ENCODE data around the gene RGMB. TPM values are rescaled to one million over a fixed set of nuclear protein-coding genes. Genes with fewer than 3 reads are reported as not detected.
A peak's percentile ranks its signal among the peaks of the same experiment; 100 is the strongest.

RGMB gene
- total RNA-seq, 2 experiments from 2014 or later = 0.13 to 0.16 TPM

DNA sequence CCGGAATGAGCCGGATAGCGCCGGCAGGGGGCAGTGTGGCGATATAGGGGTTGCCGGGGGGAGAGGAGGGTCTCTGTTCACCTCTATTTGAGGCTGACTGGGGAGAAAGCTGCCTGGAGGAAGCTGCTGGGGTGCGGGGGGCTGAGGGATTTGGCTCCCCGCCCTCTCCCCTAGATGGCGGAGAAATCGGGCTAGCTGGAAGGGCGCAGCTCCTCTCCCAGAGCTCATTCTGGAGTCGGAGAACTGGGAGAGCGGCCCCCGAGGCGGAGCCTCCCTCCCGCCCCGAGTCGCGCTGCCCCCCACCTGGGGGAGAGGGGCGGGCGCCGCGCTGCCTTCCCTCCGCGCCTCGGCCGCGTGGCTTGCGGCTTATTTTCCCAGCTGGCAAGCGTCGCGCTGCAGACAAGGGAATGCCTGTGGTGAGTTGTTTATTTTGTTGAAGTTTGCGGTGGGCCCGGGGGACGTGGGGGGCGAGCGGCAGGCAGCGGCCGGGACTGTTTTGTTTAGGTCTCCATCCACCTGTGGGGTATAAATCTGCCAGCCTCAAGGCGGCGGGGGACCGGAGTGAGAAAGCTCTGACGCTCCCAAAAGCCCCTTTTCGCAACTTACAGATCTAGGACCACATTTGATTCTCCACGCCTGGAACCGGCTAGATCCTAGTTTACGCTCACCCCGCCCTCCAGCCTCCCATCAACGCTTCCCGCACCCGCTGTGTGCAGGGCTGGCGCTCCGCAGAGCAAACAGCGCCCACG, 4.1 kb upstream of the RGMB start:
- Mint-ChIP-seq H3K36me3 (ENCODE audit: low read depth) (no peaks in the 10 kb centered on the region), H3K9me3 (ENCODE audit: insufficient read depth) (no peaks in the 10 kb centered on the region), H3K27ac (no peak overlapping the region), H3K27me3 (ENCODE audit: low read depth) (peaks cover 59% of the 10 kb centered on the region), H3K4me1 (ENCODE audit: low read depth) (peaks cover 41% of the 10 kb centered on the region), H3K4me3 (peak overlapping the region; percentile 84)
- ChIA-PET CTCF (interaction anchor here (0.8 to 7.1 kb wide), 25 partner anchors 8 to 294 kb away, joined by 3 to 71 read pairs (median 4); no protein-coding TSS in a partner anchor), POLR2A (interaction anchor here (0.6 kb wide), 1 partner anchor 925 kb away, joined by 3 read pairs; no protein-coding TSS in a partner anchor)
- peak; percentile 52 for DNase-seq
- ATAC-seq = no peak

DNA sequence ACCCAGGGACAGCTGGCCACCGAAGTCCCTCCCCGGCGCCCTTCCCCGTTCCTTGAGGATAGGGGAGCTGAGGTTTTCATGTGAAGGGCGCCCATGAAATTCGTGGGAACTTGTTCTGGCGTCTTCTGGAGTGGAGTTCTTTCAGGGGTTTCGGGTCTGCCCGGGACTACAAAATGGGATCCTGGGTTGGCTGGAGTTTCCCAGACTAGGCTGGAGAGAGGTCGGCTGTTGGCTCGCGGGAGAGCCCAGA, 3.6 kb upstream of the RGMB start:
- DNase-seq = no peak
- H3K27ac Mint-ChIP-seq = no peak overlapping the region
- no peaks in the 10 kb centered on the region for H3K9me3 Mint-ChIP-seq (ENCODE audit: insufficient read depth)
- no peak for ATAC-seq
- H3K36me3 Mint-ChIP-seq (ENCODE audit: low read depth) = no peaks in the 10 kb centered on the region
- H3K27me3 Mint-ChIP-seq (ENCODE audit: low read depth) = peaks cover 61% of the 10 kb centered on the region
- peak overlapping the region; percentile 84 for H3K4me3 Mint-ChIP-seq
- POLR2A ChIA-PET = no interaction called here
- H3K4me1 Mint-ChIP-seq (ENCODE audit: low read depth) = peaks cover 46% of the 10 kb centered on the region
- CTCF ChIA-PET = interaction anchor here (0.8 to 7.1 kb wide), 16 partner anchors 7 to 1539 kb away, joined by 3 to 71 read pairs (median 6); no protein-coding TSS in a partner anchor

DNA sequence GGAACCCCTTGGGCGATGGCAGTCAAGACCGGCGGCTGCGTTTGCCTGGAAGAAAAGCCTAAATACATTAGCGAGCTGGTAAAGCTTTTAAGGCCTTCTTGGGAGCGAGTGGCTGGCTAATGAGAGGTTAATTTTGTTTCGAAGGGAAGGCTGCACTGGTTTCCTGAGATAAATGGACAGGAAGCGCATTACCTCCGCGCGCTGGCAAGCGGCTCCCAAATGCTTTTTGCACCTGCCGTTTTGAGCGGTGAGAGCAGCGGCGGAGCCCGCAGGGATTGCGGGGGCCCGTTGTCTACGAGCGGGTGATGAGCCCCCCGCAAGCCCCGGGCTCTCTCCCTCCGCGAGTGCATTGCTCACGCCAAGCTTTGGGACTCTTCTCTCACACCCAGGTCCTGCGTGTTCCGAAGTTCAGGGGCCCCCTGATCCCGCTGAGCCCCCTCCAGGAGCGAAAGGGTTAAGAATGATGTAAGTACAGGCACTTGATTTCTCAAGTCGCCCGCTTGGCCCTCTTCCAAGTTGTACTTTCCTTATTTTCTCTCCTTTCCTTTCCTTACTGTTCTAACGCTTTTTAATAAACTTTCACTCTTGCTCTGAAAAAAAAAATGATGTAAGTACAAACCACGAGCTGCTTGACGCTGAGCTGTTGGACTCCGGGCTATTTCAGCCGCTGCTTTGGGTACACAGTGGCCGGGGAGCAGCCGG, 3.1 kb upstream of the RGMB start:
- ATAC-seq (no peak), DNase-seq (no peak)
- H3K27ac Mint-ChIP-seq = no peak overlapping the region
- H3K4me1 Mint-ChIP-seq (ENCODE audit: low read depth) = peaks cover 49% of the 10 kb centered on the region
- ChIA-PET POLR2A (no interaction called here), CTCF (interaction anchor here (0.8 to 7.1 kb wide), 19 partner anchors 13 to 1540 kb away, joined by 3 to 71 read pairs (median 4); no protein-coding TSS in a partner anchor)
- peaks cover 65% of the 10 kb centered on the region for H3K27me3 Mint-ChIP-seq (ENCODE audit: low read depth)
- peak overlapping the region; percentile 84 for H3K4me3 Mint-ChIP-seq
- H3K9me3 Mint-ChIP-seq (ENCODE audit: insufficient read depth) = no peaks in the 10 kb centered on the region
- no peaks in the 10 kb centered on the region for H3K36me3 Mint-ChIP-seq (ENCODE audit: low read depth)

DNA sequence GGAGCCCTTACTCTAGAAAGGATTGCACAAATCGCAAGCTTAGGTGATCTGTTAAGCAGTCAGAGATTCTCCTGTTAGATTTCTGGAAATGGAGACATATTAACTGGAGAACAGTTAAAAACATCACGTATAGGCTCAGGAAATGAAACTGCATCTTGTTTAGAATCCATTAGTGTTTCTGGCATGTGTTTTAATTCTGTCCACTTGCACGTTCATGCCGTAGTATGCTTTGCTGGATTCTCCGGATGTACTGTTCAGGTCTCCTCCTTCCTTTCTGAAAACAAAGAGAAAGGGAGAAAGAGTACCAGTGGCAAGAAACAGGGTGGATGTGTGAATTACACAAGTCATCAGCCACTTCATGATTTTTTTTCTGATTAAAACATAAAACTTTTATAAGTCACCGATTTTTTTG, 2.5 kb upstream of the RGMB start:
- Mint-ChIP-seq H3K4me1 (ENCODE audit: low read depth) (peaks cover 49% of the 10 kb centered on the region), H3K36me3 (ENCODE audit: low read depth) (no peaks in the 10 kb centered on the region), H3K9me3 (ENCODE audit: insufficient read depth) (no peaks in the 10 kb centered on the region), H3K4me3 (peak overlapping the region; percentile 84), H3K27me3 (ENCODE audit: low read depth) (peaks cover 71% of the 10 kb centered on the region), H3K27ac (no peak overlapping the region)
- CTCF ChIA-PET = interaction anchor here (0.8 to 7.1 kb wide), 16 partner anchors 13 to 1540 kb away, joined by 3 to 71 read pairs (median 3); no protein-coding TSS in a partner anchor
- POLR2A ChIA-PET = no interaction called here
- DNase-seq (no peak), ATAC-seq (no peak)

DNA sequence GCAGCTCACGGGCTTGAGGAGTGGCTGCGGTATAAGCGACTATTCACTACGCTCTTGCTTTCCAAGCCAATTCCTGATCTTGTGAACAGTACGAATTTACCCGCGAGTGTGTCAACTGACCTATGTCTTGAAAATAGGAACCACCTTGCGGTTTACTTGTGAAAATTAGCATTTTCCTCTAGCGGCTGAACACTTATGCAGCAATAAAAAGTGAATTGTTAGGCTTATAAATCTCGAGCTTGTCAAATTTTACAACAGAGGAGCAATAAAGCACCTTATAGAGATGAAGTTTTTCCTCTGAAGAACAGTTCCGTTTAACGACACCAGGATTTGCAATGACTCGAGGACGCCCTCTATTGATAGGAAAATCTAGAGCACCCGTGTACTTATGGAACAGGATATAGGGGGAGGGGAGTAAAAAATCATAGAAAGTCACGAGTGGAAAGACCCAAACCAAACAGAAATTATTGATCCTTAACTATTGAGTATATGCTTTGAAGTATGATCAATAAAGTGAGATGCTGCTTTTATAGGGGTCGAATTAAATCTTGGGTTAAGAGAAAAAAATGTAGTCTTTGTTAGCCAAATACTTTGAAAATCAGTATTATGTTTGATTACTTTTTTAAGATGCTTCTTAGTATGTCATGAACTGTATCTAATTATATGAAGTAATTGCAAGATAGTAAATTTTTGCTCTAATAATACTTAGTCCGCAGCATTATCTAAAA, 1.9 kb upstream of the RGMB start:
- ChIA-PET POLR2A (no interaction called here), CTCF (interaction anchor here (0.8 to 7.1 kb wide), 19 partner anchors 12 to 1541 kb away, joined by 3 to 71 read pairs (median 3); no protein-coding TSS in a partner anchor)
- no peaks in the 10 kb centered on the region for H3K36me3 Mint-ChIP-seq (ENCODE audit: low read depth)
- H3K4me3 Mint-ChIP-seq = peak overlapping the region; percentile 84
- peaks cover 72% of the 10 kb centered on the region for H3K27me3 Mint-ChIP-seq (ENCODE audit: low read depth)
- H3K4me1 Mint-ChIP-seq (ENCODE audit: low read depth) = peaks cover 49% of the 10 kb centered on the region
- no peaks in the 10 kb centered on the region for H3K9me3 Mint-ChIP-seq (ENCODE audit: insufficient read depth)
- DNase-seq = peak; percentile 74
- no peak for ATAC-seq
- no peak overlapping the region for H3K27ac Mint-ChIP-seq

DNA sequence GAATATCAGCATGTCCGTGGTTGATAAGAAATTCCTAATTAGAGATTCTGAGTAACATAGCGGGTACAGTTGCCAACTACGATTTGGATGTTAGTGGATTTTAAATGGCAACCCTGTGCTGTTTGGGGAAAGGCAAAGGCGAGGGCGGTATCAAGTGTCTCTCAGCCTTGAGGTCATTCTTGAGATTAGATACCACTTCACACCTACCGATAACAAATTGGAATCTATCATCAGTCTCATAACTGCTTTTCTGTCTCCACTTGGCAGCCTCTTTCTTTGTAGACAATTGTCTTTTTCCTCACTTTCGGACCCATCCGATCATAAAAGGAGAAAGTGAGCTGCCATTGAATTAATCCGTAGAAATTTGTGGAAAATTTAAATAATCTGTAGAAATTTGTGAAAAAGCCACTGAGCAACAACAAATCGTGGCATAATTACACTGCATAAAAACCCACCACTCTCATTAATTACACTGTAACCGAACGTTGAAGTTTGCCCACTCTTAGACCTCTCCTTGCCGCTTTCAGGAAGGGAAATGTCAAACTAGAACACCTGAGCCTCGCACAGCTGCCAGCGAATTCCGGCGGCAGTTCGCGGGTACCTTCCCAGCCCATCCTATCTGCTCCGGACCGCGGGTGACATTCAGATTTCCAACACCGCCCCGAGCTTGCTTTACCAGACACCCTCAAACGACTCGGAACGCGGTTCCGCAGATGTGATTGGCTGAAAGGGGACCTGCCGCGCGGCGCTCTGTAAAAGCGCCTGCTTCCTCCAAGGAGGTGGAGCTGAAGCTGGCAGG, 849 bp upstream of the RGMB start:
- Mint-ChIP-seq H3K9me3 (ENCODE audit: insufficient read depth) (no peaks in the 10 kb centered on the region), H3K4me1 (ENCODE audit: low read depth) (peaks cover 49% of the 10 kb centered on the region), H3K36me3 (ENCODE audit: low read depth) (no peaks in the 10 kb centered on the region), H3K4me3 (peak overlapping the region; percentile 80), H3K27me3 (ENCODE audit: low read depth) (peaks cover 70% of the 10 kb centered on the region), H3K27ac (no peak overlapping the region)
- peak; percentile 44 for DNase-seq
- CTCF ChIA-PET = interaction anchor here (0.7 to 7.1 kb wide), 9 partner anchors 11 to 1542 kb away, joined by 3 to 71 read pairs (median 3); no protein-coding TSS in a partner anchor
- peak; percentile 13 for ATAC-seq
- POLR2A ChIA-PET = no interaction called here

DNA sequence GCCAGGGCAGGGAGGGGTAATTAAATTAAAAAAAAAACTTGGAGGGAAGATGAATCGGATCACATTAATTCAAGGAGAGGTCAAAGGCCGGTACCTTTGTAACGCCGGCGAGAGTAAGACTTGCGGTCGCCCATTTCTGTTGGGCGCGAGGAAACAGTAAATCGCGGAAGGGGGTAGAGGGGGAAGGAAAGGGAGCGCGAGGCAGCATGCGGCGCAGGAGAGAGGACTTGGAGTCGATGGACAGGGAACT, 324 bp upstream of the RGMB start:
- Mint-ChIP-seq H3K4me3 (peak overlapping the region; percentile 80), H3K27ac (no peak overlapping the region), H3K9me3 (ENCODE audit: insufficient read depth) (no peaks in the 10 kb centered on the region), H3K4me1 (ENCODE audit: low read depth) (peaks cover 49% of the 10 kb centered on the region), H3K27me3 (ENCODE audit: low read depth) (peaks cover 67% of the 10 kb centered on the region), H3K36me3 (ENCODE audit: low read depth) (no peaks in the 10 kb centered on the region)
- DNase-seq (no peak), ATAC-seq (no peak)
- ChIA-PET CTCF (interaction anchor here (1.0 to 7.1 kb wide), 2 partner anchors 21 to 26 kb away, joined by 3 to 71 read pairs; no protein-coding TSS in a partner anchor), POLR2A (no interaction called here)

DNA sequence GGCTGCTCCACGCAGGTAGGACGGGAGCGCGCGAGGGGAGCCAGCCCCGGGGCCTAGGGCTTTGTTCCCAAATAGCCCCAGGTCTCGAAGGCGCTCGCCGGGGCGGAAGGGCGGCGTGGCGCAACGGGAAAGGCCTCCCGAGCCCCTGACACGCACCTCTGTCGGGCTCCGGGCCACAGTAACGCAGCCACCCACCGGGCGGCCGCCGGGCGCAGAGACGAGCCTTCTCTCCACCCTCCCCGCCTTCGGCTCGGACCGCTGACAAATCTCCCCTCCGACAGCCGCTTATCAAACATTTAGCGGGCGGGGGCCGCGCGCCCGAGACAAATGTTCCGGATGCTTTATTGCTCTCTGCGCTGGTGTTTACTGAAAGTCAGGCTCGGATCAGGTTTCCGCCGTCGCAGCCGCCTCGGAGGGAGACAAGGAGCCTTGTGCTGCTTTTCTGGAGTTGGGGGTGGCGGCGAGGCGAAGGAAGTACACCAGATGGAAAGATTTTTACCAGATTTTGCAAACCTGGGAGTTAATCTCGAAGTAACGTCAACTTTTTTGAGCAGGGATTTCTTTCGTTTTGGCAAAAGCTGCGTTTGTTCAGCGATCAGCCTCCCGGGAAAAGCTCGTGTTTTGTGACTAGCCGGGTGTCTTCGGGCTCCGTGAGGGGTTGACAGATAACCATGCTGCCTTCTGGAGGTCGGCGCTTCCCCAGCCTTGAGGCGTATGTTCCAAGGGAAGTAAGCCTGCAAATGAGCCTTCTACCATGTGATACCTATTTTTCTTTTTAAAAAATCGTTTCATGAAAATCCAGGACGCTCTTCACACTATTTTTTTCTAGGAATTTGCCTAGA, 950 bp downstream of the RGMB start:
- Mint-ChIP-seq H3K36me3 (ENCODE audit: low read depth) (no peaks in the 10 kb centered on the region), H3K4me3 (peak overlapping the region; percentile 88), H3K27me3 (ENCODE audit: low read depth) (peaks cover 62% of the 10 kb centered on the region), H3K4me1 (ENCODE audit: low read depth) (peaks cover 43% of the 10 kb centered on the region), H3K27ac (no peak overlapping the region), H3K9me3 (ENCODE audit: insufficient read depth) (no peaks in the 10 kb centered on the region)
- POLR2A ChIA-PET = no interaction called here
- ATAC-seq (peak; percentile 30), DNase-seq (peak; percentile 56)
- CTCF ChIA-PET = interaction anchor here (7.1 kb wide), 1 partner anchor 20 kb away, joined by 71 read pairs; no protein-coding TSS in a partner anchor

DNA sequence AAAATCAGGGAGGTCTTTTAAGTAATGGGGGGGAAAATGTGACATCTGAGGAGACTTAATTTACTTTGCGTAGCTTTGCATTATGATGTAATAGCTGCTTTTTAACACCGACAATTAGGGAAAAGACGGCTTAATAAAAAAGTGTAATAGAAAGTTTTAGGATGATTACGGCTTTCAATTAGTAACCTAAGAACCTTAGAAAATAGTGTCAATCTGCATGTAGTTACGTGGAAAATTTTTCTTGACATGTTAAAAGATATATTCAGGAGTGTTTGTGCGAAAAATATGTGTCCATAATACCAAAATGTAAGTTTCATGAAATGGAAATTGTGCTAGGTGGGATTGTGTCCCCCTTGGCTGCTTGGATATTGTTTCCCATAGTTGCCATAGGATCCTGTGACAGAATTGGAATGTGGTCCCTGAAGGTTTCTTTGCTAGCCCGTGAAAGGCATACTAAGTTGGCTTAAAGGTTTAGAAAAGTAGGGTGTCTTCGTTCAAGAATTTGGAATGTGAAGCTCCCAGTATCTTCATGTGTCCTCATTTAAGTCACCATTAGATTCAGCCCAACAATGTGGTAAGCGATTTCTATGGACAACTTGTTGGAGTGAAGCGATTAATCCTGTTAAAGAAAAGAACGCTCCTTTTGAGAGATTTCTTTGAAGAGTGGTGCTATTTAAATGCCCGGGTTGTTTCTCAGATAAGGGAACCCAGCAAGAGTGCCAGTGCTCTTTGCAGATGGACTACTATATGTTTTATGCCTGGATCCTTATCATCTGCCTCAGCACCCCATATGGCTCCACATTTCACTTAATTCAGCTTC, 2.0 kb downstream of the RGMB start:
- H3K9me3 Mint-ChIP-seq (ENCODE audit: insufficient read depth) = no peaks in the 10 kb centered on the region
- H3K36me3 Mint-ChIP-seq (ENCODE audit: low read depth) = no peaks in the 10 kb centered on the region
- peaks cover 54% of the 10 kb centered on the region for H3K27me3 Mint-ChIP-seq (ENCODE audit: low read depth)
- H3K27ac Mint-ChIP-seq = no peak overlapping the region
- H3K4me1 Mint-ChIP-seq (ENCODE audit: low read depth) = peaks cover 32% of the 10 kb centered on the region
- ATAC-seq = no peak
- POLR2A ChIA-PET = no interaction called here
- H3K4me3 Mint-ChIP-seq = peak overlapping the region; percentile 88
- no peak for DNase-seq
- CTCF ChIA-PET = interaction anchor here (3.7 kb wide), 1 partner anchor 7 kb away, joined by 19 read pairs; no protein-coding TSS in a partner anchor

DNA sequence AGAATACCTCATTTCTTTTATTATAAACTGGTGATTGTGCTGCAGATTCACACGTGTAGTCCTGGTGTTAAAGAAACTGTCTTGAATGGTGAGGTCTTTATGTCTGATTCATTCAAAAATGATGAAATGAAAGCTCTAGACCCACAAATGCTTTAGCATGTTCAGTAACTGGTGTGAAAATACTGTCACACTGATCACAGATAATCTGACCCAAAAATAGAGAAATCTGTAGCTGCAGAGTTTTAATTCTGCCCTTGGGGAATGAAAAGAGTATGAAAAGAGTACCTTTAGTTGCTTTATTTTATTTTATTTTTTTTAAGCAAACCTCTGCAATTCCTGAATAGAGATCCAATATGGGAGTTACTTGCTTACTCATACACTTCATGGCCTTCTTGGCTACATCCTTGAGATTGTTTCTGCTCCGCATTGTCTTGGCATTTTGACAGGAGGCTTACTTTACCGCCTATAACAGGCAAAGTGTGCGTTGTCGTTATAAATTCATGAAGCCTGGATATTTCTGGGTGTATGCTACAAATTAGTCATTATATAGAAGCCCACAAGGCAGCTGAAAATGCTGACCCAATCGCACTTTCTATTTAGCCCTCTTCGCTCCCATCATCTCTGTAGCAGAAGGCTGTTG, 2.7 kb downstream of the RGMB start:
- CTCF ChIA-PET = interaction anchor here (1.5 to 3.7 kb wide), 2 partner anchors 8 to 20 kb away, joined by 4 to 19 read pairs; no protein-coding TSS in a partner anchor
- no peaks in the 10 kb centered on the region for H3K9me3 Mint-ChIP-seq (ENCODE audit: insufficient read depth)
- no peaks in the 10 kb centered on the region for H3K36me3 Mint-ChIP-seq (ENCODE audit: low read depth)
- H3K27ac Mint-ChIP-seq = no peak overlapping the region
- POLR2A ChIA-PET = interaction anchor here (1.5 kb wide), 1 partner anchor 153 kb away, joined by 3 read pairs; no protein-coding TSS in a partner anchor
- peaks cover 48% of the 10 kb centered on the region for H3K27me3 Mint-ChIP-seq (ENCODE audit: low read depth)
- no peak overlapping the region for H3K4me3 Mint-ChIP-seq
- peaks cover 25% of the 10 kb centered on the region for H3K4me1 Mint-ChIP-seq (ENCODE audit: low read depth)
- DNase-seq (no peak), ATAC-seq (no peak)

Data from activated CD8-positive, alpha-beta T cell treated with anti-CD3 and anti-CD28 coated beads, Interleukin-2, amount 10 ng/mL, durations not matched to agents 7 days and 5 days (primary cell).